Neural crest cell (in vitro differentiated cells): ENCODE measurements around the gene RNF20. TPM values are rescaled to one million over a fixed set of nuclear protein-coding genes. Genes with fewer than 3 reads are reported as not detected.

ENCODE experiments used
- DNase-seq: peaks from one replicate; pipeline ENCODE4 v3.0.0; 2021; ENCODE audit warnings: low read depth, mixed read lengths, low spot score
- H3K27ac Mint-ChIP-seq: one replicate; pipeline ENCODE4 v1.8.0; 2021; ENCODE audit warnings: mild to moderate bottlenecking, mixed read lengths; ENCODE audit not compliant: unreplicated experiment
- H3K27me3 Mint-ChIP-seq: 2 replicates; pipeline ENCODE4 v1.8.0; 2021; ENCODE audit warnings: low read depth, mild to moderate bottlenecking, mixed read lengths
- H3K36me3 Mint-ChIP-seq: 2 replicates; pipeline ENCODE4 v1.8.0; 2021; ENCODE audit warnings: low read depth, mild to moderate bottlenecking, mixed read lengths
- H3K4me1 Mint-ChIP-seq: 2 replicates; pipeline ENCODE4 v1.8.0; 2021; ENCODE audit warnings: mixed read lengths
- H3K4me3 Mint-ChIP-seq: one replicate; pipeline ENCODE4 v1.8.0; 2021; ENCODE audit warnings: mild to moderate bottlenecking, mixed read lengths
- H3K9me3 Mint-ChIP-seq: 2 replicates; pipeline ENCODE4 v1.8.0; 2021; ENCODE audit warnings: mixed read lengths
- CTCF ChIP-seq: fragments of 200-600 bp; sonication (generic); conservative IDR thresholded peaks from 2 replicates; pipeline ENCODE4 v1.5.0; 2021; ENCODE audit warnings: antibody characterized with exemption, mild to moderate bottlenecking
- long read RNA-seq: library from polyadenylated mRNA; unstranded; transcript quantifications from one replicate; pipeline ENCODE4 v2.0.0, GENCODE V29; 2020
- total RNA-seq: library from RNA; stranded (reverse); gene quantifications from 2 replicates; pipeline ENCODE4 v1.2.1, GENCODE V29; 2021

RNF20 gene
- 66.6 and 70.2 TPM in 2 replicates for total RNA-seq
- long read RNA-seq, transcript RNF20-202 (20 exons, 3,940 nt), result major isoform, 15 of 298 reads
- long read RNA-seq, partial matches to known transcripts, result 260 of 298 reads
- long read RNA-seq, other reads (novel, unspliced or antisense), result 23 of 298 reads

GRCh38 chr9:101533334-101534204 is at the start of gene RNF20:
TSS of gene RNF20 (plus strand) at chr9:101533853. CDS start at chr9:101535424, 1,571 bp downstream.
- Mint-ChIP-seq H3K9me3 (no peaks in the 10 kb centered on the region), H3K36me3 (peaks cover 4% of the 10 kb centered on the region), H3K27me3 (no peaks in the 10 kb centered on the region), H3K4me1 (peaks cover 23% of the 10 kb centered on the region), H3K4me3 (peak within 1 kb of the TSS; percentile 93), H3K27ac (peak within 1 kb of the TSS; percentile 99)
- TF ChIP-seq CTCF, result no peak
- DNase-seq, result peak; percentile 97

- H3K27me3 Mint-ChIP-seq, result peaks cover 6% of the 10 kb centered on the region
These were observed 49.6 kb upstream of the RNF20 start for GRCh38 chr9:101484046-101484445.

GRCh38 chr9:101485924-101486692 is 47.5 kb upstream of the RNF20 start:
- H3K4me3 Mint-ChIP-seq, result peak overlapping the region; percentile 93
- peak; percentile 45 for DNase-seq
- H3K27me3 Mint-ChIP-seq, result peaks cover 6% of the 10 kb centered on the region
- H3K27ac Mint-ChIP-seq, result peak overlapping the region; percentile 81
- no peak for TF ChIP-seq CTCF
- H3K36me3 Mint-ChIP-seq, result peaks cover 3% of the 10 kb centered on the region
- peaks cover 21% of the 10 kb centered on the region for H3K4me1 Mint-ChIP-seq
- no peaks in the 10 kb centered on the region for H3K9me3 Mint-ChIP-seq

More at GRCh38 chr9:101484046-101484445, 49.6 kb upstream of the RNF20 start:
- Mint-ChIP-seq H3K36me3 (peaks cover 3% of the 10 kb centered on the region), H3K9me3 (no peaks in the 10 kb centered on the region), H3K4me3 (peak overlapping the region; percentile 5), H3K27ac (no peak overlapping the region), H3K4me1 (peaks cover 25% of the 10 kb centered on the region)
- no peak for TF ChIP-seq CTCF
- DNase-seq, result no peak

GRCh38 chr9:101486693-101487442 is 46.8 kb upstream of the RNF20 start:
- H3K4me3 Mint-ChIP-seq, result peak overlapping the region; percentile 93
- H3K4me1 Mint-ChIP-seq, result peaks cover 21% of the 10 kb centered on the region
- no peak for TF ChIP-seq CTCF

GRCh38 chr9:101487443-101487840 is 46.2 kb upstream of the RNF20 start:
- Mint-ChIP-seq H3K36me3 (peaks cover 2% of the 10 kb centered on the region), H3K27ac (no peak overlapping the region), H3K9me3 (peaks cover 2% of the 10 kb centered on the region), H3K27me3 (peaks cover 6% of the 10 kb centered on the region), H3K4me1 (peaks cover 20% of the 10 kb centered on the region), H3K4me3 (peak overlapping the region; percentile 93)
- TF ChIP-seq CTCF, result no peak
- no peak for DNase-seq

More at GRCh38 chr9:101486693-101487442, 46.8 kb upstream of the RNF20 start:
- no peaks in the 10 kb centered on the region for H3K9me3 Mint-ChIP-seq
- peaks cover 6% of the 10 kb centered on the region for H3K27me3 Mint-ChIP-seq
- DNase-seq, result peak; percentile 54
- peak overlapping the region; percentile 86 for H3K27ac Mint-ChIP-seq
- peaks cover 3% of the 10 kb centered on the region for H3K36me3 Mint-ChIP-seq
